ENCODE measurements around the gene PSMD14. TPM values are rescaled to one million over a fixed set of nuclear protein-coding genes. Genes with fewer than 3 reads are reported as not detected.
A peak's percentile ranks its signal among the peaks of the same experiment; 100 is the strongest.

The PSMD14 gene
- polyA plus RNA-seq, 1 experiment = 95.3 TPM

GRCh38 chr2:161424394-161424769 is 116.2 kb downstream of the PSMD14 start:
- peaks cover 15% of the 10 kb centered on the region; the same call in 1 of the 2 replicates for H3K9me3 ChIP-seq (ENCODE audit: control insufficient read depth, insufficient read depth, low read length)
- peaks cover 91% of the 10 kb centered on the region for H3K27me3 ChIP-seq (ENCODE audit: control insufficient read depth, insufficient read depth, low read length)
- no peak overlapping the region for H3K27ac ChIP-seq (ENCODE audit: low read depth, low read length)
- no peak for DNase-seq (ENCODE audit: low read depth, low spot score)
- ChIA-PET CTCF (no interaction called here), POLR2A (no interaction called here)
- H3K4me3 ChIP-seq (ENCODE audit: low read depth, low read length) = no peak overlapping the region
- TF ChIP-seq, protein P1, sequence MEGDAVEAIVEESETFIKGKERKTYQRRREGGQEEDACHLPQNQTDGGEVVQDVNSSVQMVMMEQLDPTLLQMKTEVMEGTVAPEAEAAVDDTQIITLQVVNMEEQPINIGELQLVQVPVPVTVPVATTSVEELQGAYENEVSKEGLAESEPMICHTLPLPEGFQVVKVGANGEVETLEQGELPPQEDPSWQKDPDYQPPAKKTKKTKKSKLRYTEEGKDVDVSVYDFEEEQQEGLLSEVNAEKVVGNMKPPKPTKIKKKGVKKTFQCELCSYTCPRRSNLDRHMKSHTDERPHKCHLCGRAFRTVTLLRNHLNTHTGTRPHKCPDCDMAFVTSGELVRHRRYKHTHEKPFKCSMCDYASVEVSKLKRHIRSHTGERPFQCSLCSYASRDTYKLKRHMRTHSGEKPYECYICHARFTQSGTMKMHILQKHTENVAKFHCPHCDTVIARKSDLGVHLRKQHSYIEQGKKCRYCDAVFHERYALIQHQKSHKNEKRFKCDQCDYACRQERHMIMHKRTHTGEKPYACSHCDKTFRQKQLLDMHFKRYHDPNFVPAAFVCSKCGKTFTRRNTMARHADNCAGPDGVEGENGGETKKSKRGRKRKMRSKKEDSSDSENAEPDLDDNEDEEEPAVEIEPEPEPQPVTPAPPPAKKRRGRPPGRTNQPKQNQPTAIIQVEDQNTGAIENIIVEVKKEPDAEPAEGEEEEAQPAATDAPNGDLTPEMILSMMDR (IDR thresholded peaks at IDR 0.05; ENCODE audit: low read depth, low read length) = no peak

DNA sequence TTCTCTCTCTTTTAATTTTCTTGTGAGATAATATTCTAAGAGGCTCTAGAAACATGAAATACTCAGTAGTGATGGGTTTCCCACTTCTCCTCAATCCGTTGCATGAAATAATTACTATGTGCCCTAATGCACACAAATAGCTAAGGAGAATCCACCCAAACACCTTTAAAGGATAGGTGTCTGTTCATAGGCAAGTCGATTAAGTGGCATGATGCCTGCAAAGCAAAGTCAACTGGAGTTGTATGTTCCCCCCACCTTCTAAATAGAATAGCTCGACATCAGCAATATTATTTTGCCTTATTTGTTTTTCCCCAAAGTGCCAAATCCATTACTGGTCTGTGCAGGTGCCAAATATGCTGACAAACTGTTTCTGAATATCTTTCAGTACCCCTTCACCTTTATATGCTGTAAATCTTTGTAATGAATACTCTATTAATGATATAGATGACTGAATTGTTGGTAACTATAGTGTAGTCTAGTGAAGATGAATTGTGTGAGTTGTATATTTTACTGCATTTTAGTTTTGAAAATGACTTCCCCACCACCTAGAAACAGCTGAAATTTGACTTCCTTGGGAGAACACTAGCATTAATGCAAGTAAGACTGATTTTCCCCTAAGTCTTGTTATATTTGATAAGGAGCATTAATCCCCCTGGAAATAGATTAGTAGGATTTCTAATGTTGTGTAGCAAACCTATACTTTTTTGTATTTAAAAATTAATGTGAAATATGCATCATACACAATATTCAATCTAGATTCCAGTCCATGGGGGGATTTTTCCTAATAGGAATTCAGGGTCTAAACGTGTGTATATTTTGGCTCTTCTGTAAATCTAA is 116.9 kb downstream of the PSMD14 start:
- H3K27ac ChIP-seq (ENCODE audit: low read depth, low read length) = no peak overlapping the region
- TF ChIP-seq, protein P1 (IDR thresholded peaks at IDR 0.05; ENCODE audit: low read depth, low read length) = no peak
- H3K9me3 ChIP-seq (ENCODE audit: control insufficient read depth, insufficient read depth, low read length) = peaks cover 15% of the 10 kb centered on the region; the same call in 1 of the 2 replicates
- ChIA-PET CTCF (interaction anchor here (0.9 to 2.0 kb wide), 3 partner anchors 7 to 522 kb away, joined by 3 to 6 read pairs (median 4); no protein-coding TSS in a partner anchor), POLR2A (no interaction called here)
- no peak overlapping the region for H3K4me3 ChIP-seq (ENCODE audit: low read depth, low read length)
- DNase-seq (ENCODE audit: low read depth, low spot score) = no peak
- peaks cover 90% of the 10 kb centered on the region for H3K27me3 ChIP-seq (ENCODE audit: control insufficient read depth, insufficient read depth, low read length)

DNA sequence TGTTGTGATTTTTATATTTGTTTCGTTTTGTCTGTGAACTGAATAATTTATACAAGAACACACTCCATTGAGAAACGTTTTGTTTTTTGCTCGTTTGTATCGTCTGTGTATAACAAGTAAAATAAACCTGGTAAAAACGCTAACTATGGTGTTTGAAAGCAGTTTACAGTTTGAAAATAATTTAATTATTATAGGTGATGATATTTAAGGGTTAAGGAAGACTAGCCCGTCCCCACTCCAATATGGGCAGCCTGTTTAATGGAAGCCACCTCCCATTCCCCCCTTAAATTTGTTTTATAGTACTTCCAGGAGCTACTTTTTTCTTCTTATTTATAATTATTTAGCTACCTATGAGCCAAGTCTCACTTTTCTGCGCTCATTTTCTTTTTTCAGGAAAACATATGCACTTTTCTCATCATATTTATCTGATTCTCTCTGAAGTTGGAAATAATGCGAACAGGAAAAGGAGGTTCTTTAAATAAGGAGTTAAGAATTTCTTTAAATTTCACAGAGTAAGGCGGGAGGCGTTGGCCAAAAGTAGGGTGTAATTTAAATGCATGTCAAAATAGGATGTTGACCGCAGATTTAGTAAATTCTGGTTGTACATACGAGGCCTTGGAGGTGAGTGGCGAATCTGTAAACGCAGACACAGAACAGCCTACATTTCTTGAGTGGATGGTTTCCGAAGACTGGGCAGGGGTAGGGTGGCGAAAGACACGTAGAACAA is 117.7 kb downstream of the PSMD14 start:
- TF ChIP-seq, protein P1 (IDR thresholded peaks at IDR 0.05; ENCODE audit: low read depth, low read length) = no peak
- peaks cover 15% of the 10 kb centered on the region; the same call in 1 of the 2 replicates for H3K9me3 ChIP-seq (ENCODE audit: control insufficient read depth, insufficient read depth, low read length)
- ChIA-PET POLR2A (no interaction called here), CTCF (interaction anchor here (0.6 to 2.0 kb wide), 6 partner anchors 8 to 782 kb away, joined by 3 to 6 read pairs (median 3); no protein-coding TSS in a partner anchor)
- H3K4me3 ChIP-seq (ENCODE audit: low read depth, low read length) = no peak overlapping the region
- no peak for DNase-seq (ENCODE audit: low read depth, low spot score)
- peaks cover 87% of the 10 kb centered on the region for H3K27me3 ChIP-seq (ENCODE audit: control insufficient read depth, insufficient read depth, low read length)
- no peak overlapping the region for H3K27ac ChIP-seq (ENCODE audit: low read depth, low read length)

- Histone ChIP-seq H3K27ac (ENCODE audit: low read depth, low read length) (no peak overlapping the region), H3K9me3 (ENCODE audit: control insufficient read depth, insufficient read depth, low read length) (peaks cover 15% of the 10 kb centered on the region; the same call in 1 of the 2 replicates), H3K4me3 (ENCODE audit: low read depth, low read length) (no peak overlapping the region), H3K27me3 (ENCODE audit: control insufficient read depth, insufficient read depth, low read length) (peaks cover 85% of the 10 kb centered on the region)
- ChIA-PET POLR2A (no interaction called here), CTCF (interaction anchor here (0.6 to 2.0 kb wide), 5 partner anchors 9 to 782 kb away, joined by 3 to 6 read pairs (median 3); no protein-coding TSS in a partner anchor)
- TF ChIP-seq, protein P1 (IDR thresholded peaks at IDR 0.05; ENCODE audit: low read depth, low read length) = peak; percentile 79; the same call in 1 of the 2 replicates
- no peak for DNase-seq (ENCODE audit: low read depth, low spot score)
These were observed 118.3 kb downstream of the PSMD14 start for GRCh38 chr2:161426455-161426921.

All from AG04450 (cell line).